SK-N-SH (cell line): Measurements from ENCODE around the gene C16orf95. TPM values are rescaled to one million over a fixed set of nuclear protein-coding genes. Genes with fewer than 3 reads are reported as not detected.

Experiments
- CTCF ChIA-PET: fragments of 300-600, 350-600 bp; formaldehyde crosslinking; extraction: SDS; loops from one replicate; lab custom pipeline; 2021; lab: Yijun Ruan, JAX
- POLR2A ChIA-PET: fragments of 350-600 bp; sonication (Branson Sonifier 250); formaldehyde crosslinking; extraction: SDS; loops from one replicate; lab custom pipeline; 2020; ENCODE audit warnings: antibody characterized with exemption, inconsistent platforms; lab: Yijun Ruan, JAX
- DNase-seq: peaks from one replicate; pipeline ENCODE4 v3.0.0; 2012
- H2AFZ ChIP-seq: fragments of 200-600 bp; sonication (generic); 2 replicates; pipeline ENCODE4 v1.8.1; 2016; ENCODE audit warnings: antibody characterized with exemption, mild to moderate bottlenecking, low read depth
- H3F3A ChIP-seq: fragments of 200-600 bp; sonication (generic); replicated peaks from 2 replicates; pipeline ENCODE3; 2016; ENCODE audit warnings: antibody characterized with exemption, mild to moderate bottlenecking; ENCODE audit not compliant: insufficient read depth
- H3K27ac ChIP-seq, 2 experiments: fragments of 200-500 bp in 1 of 2; fragments of 200-600 bp in 1 of 2; sonication (Bioruptor generic) in 1 of 2; sonication (generic), shearing (Covaris generic) in 1 of 2; 2 replicates each; pipeline versions ENCODE4 v1.5.1 to v1.6.1; 2014 to 2016; ENCODE audit warnings: low read depth in 2 of 2, inconsistent platforms in 1 of 2, low read length in 1 of 2, mild to moderate bottlenecking in 1 of 2, mixed read lengths in 1 of 2
- H3K27me3 ChIP-seq: fragments of 200-600 bp; sonication (generic), shearing (Covaris generic); 2 replicates; pipeline ENCODE4 v1.6.1; 2016; ENCODE audit warnings: mixed run types; ENCODE audit not compliant: insufficient read depth
- H3K36me3 ChIP-seq, 2 experiments: fragments of 200-500 bp in 1 of 2; fragments of 200-600 bp in 1 of 2; sonication (Bioruptor generic) in 1 of 2; sonication (generic) in 1 of 2; replicated peaks in 1 of 2; 2 replicates each; pipeline versions ENCODE3 to v1.5.1; 2014 to 2016; ENCODE audit warnings: low read length in 1 of 2, mild to moderate bottlenecking in 1 of 2; ENCODE audit not compliant: insufficient read depth in 2 of 2, control insufficient read depth in 1 of 2
- H3K4me1 ChIP-seq, 2 experiments: fragments of 200-500 bp in 1 of 2; fragments of 200-600 bp in 1 of 2; sonication (Bioruptor generic) in 1 of 2; sonication (generic), shearing (Covaris generic) in 1 of 2; 2 replicates each; pipeline versions ENCODE4 v1.5.1 to v1.6.1; 2014 to 2016; ENCODE audit warnings: low read depth in 1 of 2, low read length in 1 of 2, mixed run types in 1 of 2; ENCODE audit not compliant: insufficient read depth in 2 of 2, control insufficient read depth in 1 of 2
- H3K4me2 ChIP-seq: fragments of 200-600 bp; sonication (generic), shearing (Covaris generic); 2 replicates; pipeline ENCODE4 v1.6.1; 2017; ENCODE audit warnings: mixed run types
- H3K4me3 ChIP-seq, 2 experiments: fragments of 200-500 bp in 1 of 2; fragments of 200-600 bp in 1 of 2; sonication (Bioruptor generic) in 1 of 2; sonication (generic), shearing (Covaris generic) in 1 of 2; 2 replicates each; pipeline versions ENCODE4 v1.5.1 to v1.8.1; 2014 to 2016; ENCODE audit warnings: low read depth in 2 of 2, inconsistent platforms in 1 of 2, low read length in 1 of 2, mild to moderate bottlenecking in 1 of 2, mixed read lengths in 1 of 2, moderate library complexity in 1 of 2
- H3K79me2 ChIP-seq: fragments of 200-600 bp; sonication (generic); 2 replicates; pipeline ENCODE4 v1.8.1; 2017; ENCODE audit warnings: mild to moderate bottlenecking; ENCODE audit not compliant: insufficient read depth
- H3K9ac ChIP-seq: fragments of 200-600 bp; sonication (generic); 2 replicates; pipeline ENCODE4 v1.6.1; 2017; ENCODE audit warnings: mixed run types
- H3K9me2 ChIP-seq: fragments of 200-600 bp; sonication (generic); 2 replicates; pipeline ENCODE4 v1.6.1; 2017; ENCODE audit warnings: mixed run types
- H3K9me3 ChIP-seq: fragments of 200-600 bp; sonication (generic); 2 replicates; pipeline ENCODE4 v1.6.1; 2017; ENCODE audit warnings: mixed run types, mild to moderate bottlenecking, moderate library complexity
- H4K20me1 ChIP-seq: fragments of 200-600 bp; sonication (generic); 2 replicates; pipeline ENCODE4 v1.6.1; 2017; ENCODE audit warnings: mild to moderate bottlenecking, mixed run types; ENCODE audit not compliant: insufficient read depth
- ELF1 ChIP-seq: IDR thresholded peaks from 2 replicates; pipeline ENCODE4 v1.4.0; 2012
- EP300 ChIP-seq, 2 experiments: IDR thresholded peaks; 2 replicates each; pipeline versions ENCODE4 v1.4.0 to v1.6.1; 2012; ENCODE audit warnings: borderline replicate concordance in 1 of 2, low read depth in 1 of 2, low read length in 1 of 2
- EZH2phosphoT487 ChIP-seq: fragments of 200-600 bp; sonication (generic); IDR thresholded peaks from 2 replicates; pipeline ENCODE4 v1.6.1; 2017; ENCODE audit warnings: low read depth, mixed run types, mild to moderate bottlenecking, antibody characterized with exemption, moderate library complexity, borderline replicate concordance
- FOSL2 ChIP-seq: IDR thresholded peaks from 2 replicates; pipeline ENCODE4 v1.4.0; 2012; ENCODE audit warnings: low read depth, mild to moderate bottlenecking, moderate library complexity, borderline replicate concordance
- FOXM1 ChIP-seq: IDR thresholded peaks from 2 replicates; pipeline ENCODE4 v1.4.0; 2012; ENCODE audit warnings: low read depth, mild to moderate bottlenecking
- IRF3 ChIP-seq: fragments of 150-350 bp; IDR thresholded peaks from 2 replicates; pipeline ENCODE4 v1.6.1; 2016; ENCODE audit warnings: mild to moderate bottlenecking, low read depth, low read length
- JUND ChIP-seq: IDR thresholded peaks from 2 replicates; pipeline ENCODE4 v1.4.0; 2012
- MAX ChIP-seq: IDR thresholded peaks from 2 replicates; pipeline ENCODE4 v1.4.0; 2012; ENCODE audit warnings: low read depth
- MEF2A ChIP-seq: IDR thresholded peaks from 2 replicates; pipeline ENCODE4 v1.4.0; 2012; ENCODE audit warnings: low read depth, borderline replicate concordance
- NFIC ChIP-seq: IDR thresholded peaks from 2 replicates; pipeline ENCODE4 v1.4.0; 2012; ENCODE audit warnings: borderline replicate concordance
- PBX3 ChIP-seq: IDR thresholded peaks from 2 replicates; pipeline ENCODE4; 2012
- POLR2AphosphoS5 ChIP-seq: IDR thresholded peaks from 2 replicates; pipeline ENCODE4 v1.6.1; 2012; ENCODE audit warnings: low read depth, low read length
- RAD21 ChIP-seq: IDR thresholded peaks from 2 replicates; pipeline ENCODE4 v1.6.1; 2012; ENCODE audit warnings: mild to moderate bottlenecking, low read length
- RFX5 ChIP-seq: IDR thresholded peaks from 2 replicates; pipeline ENCODE4 v1.6.1; 2012; ENCODE audit warnings: mild to moderate bottlenecking, improper control_type of control experiment, low read length
- RXRA ChIP-seq: IDR thresholded peaks from 2 replicates; pipeline ENCODE4 v1.4.0; 2012; ENCODE audit warnings: low read depth, mild to moderate bottlenecking, borderline replicate concordance
- SIN3A ChIP-seq: IDR thresholded peaks from 2 replicates; pipeline ENCODE4 v1.6.1; 2012; ENCODE audit warnings: low read depth, mild to moderate bottlenecking, low read length, moderate library complexity, borderline replicate concordance
- SMC3 ChIP-seq: IDR thresholded peaks from 2 replicates; pipeline ENCODE4 v1.6.1; 2012; ENCODE audit warnings: low read depth, low read length, improper control_type of control experiment
- TAF1 ChIP-seq: IDR thresholded peaks from 2 replicates; pipeline ENCODE4 v1.6.1; 2012; ENCODE audit warnings: low read depth, mild to moderate bottlenecking, low read length, moderate library complexity, borderline replicate concordance
- TCF12 ChIP-seq: IDR thresholded peaks from 2 replicates; pipeline ENCODE4 v1.4.0; 2012
- TEAD4 ChIP-seq: IDR thresholded peaks from 2 replicates; pipeline ENCODE4 v1.4.0; 2012; ENCODE audit warnings: mild to moderate bottlenecking, borderline replicate concordance; ENCODE audit not compliant: insufficient read depth
- USF1 ChIP-seq: IDR thresholded peaks from 2 replicates; pipeline ENCODE4 v1.4.0; 2012; ENCODE audit warnings: low read depth, borderline replicate concordance
- YY1 ChIP-seq: IDR thresholded peaks from 2 replicates; pipeline ENCODE4 v1.4.0; 2012; ENCODE audit warnings: low read depth, mild to moderate bottlenecking
- ZBTB33 ChIP-seq: IDR thresholded peaks from 2 replicates; pipeline ENCODE4 v1.4.0; 2012; ENCODE audit warnings: low read depth, borderline replicate concordance
- WGBS: methylation state at CpG from one replicate; pipeline ENCODE4 v1.1.6; 2017; ENCODE audit warnings: low lambda C conversion rate; 5-methylcytosine and 5-hydroxymethylcytosine counted together
- polyA plus RNA-seq, 3 experiments: library from polyadenylated mRNA; depleted of rRNA; stranded (reverse); fragments of >200 nt; gene quantifications; 2 replicates each; pipeline ENCODE4 v1.2.3, GENCODE V29; 2012

C16orf95 gene
- polyA plus RNA-seq, 1 of the 3 experiments (the other 2 are of a cell fraction): 5.0 TPM

- TF ChIP-seq PBX3: no peak
- TF ChIP-seq TAF1: no peak
- no peak for TF ChIP-seq IRF3
- no peak for TF ChIP-seq EP300 (IDR thresholded peaks at IDR 0.05; ENCODE audit: borderline replicate concordance in 1 of 2, low read depth in 1 of 2, low read length in 1 of 2)
- TF ChIP-seq TEAD4: no peak
- no peak for TF ChIP-seq RFX5
- no peak for TF ChIP-seq ZBTB33
- no peak for TF ChIP-seq FOXM1
Measured at GRCh38 chr16:87366930-87367329, 49.7 kb upstream of the C16orf95 start (continued).

GRCh38 chr16:87366288-87366687, 49.1 kb upstream of the C16orf95 start:
- TF ChIP-seq RXRA (no peak), SMC3 (no peak), ELF1 (no peak), NFIC (no peak), FOSL2 (no peak), MAX (no peak), TCF12 (no peak), FOXM1 (no peak), MEF2A (no peak), USF1 (no peak), SIN3A (no peak), JUND (no peak), POLR2AphosphoS5 (no peak), YY1 (no peak), TAF1 (no peak), RAD21 (no peak), EZH2phosphoT487 (no peak)
- TF ChIP-seq, all 33 proteins: peak for 0
- Histone ChIP-seq H3K4me3 (no peak overlapping the region), H3K9me2 (no peaks in the 10 kb centered on the region), H3F3A (no peaks in the 10 kb centered on the region), H3K4me1 (peaks cover 15 to 56% of the 10 kb centered on the region in 2 experiments; a peak in 2 of 4 replicates), H2AFZ (no peak overlapping the region), H3K27ac (no peak overlapping the region; a peak in 1 of 4 replicates), H4K20me1 (peaks cover 45% of the 10 kb centered on the region), H3K9me3 (no peaks in the 10 kb centered on the region), H3K79me2 (peaks cover 74% of the 10 kb centered on the region), H3K4me2 (no peak overlapping the region), H3K36me3 (peaks cover 7 to 16% of the 10 kb centered on the region in 2 experiments), H3K27me3 (no peaks in the 10 kb centered on the region), H3K9ac (no peak overlapping the region)
- ChIA-PET CTCF (no interaction called here), POLR2A (interaction anchor here (2.2 kb wide), 1 partner anchor 18 kb away, joined by 10 read pairs; the partner anchor contains the start of gene FBXO31)
- WGBS: 83% methylated on average over 4 of the region's 4 CpGs
- DNase-seq: no peak
